ENCODE results near the gene ACAP3.

DNA sequence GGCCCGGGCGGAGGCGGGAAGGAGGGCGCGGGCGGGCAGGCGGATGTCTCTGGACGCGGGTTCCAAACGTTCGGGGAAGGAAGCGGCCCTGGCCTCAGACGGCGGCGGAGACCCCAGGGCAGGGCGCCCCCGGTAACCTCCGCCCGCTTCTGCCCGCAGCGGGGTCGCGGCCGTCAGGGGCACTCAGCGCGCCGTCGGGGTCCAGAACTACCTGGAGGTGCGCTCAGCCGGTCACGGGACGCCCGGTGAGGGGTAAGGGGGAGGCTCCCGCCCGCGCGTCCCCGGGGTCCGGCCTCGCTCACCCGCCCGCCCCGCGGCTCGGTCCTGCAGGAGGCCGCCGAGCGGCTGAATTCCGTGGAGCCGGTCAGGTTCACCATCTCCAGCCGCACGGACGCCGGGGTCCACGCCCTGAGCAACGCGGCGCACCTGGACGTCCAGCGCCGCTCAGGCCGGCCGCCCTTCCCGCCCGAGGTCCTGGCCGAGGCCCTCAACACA, 1.1 kb upstream of the ACAP3 start:
- TF ChIP-seq, protein P1, sequence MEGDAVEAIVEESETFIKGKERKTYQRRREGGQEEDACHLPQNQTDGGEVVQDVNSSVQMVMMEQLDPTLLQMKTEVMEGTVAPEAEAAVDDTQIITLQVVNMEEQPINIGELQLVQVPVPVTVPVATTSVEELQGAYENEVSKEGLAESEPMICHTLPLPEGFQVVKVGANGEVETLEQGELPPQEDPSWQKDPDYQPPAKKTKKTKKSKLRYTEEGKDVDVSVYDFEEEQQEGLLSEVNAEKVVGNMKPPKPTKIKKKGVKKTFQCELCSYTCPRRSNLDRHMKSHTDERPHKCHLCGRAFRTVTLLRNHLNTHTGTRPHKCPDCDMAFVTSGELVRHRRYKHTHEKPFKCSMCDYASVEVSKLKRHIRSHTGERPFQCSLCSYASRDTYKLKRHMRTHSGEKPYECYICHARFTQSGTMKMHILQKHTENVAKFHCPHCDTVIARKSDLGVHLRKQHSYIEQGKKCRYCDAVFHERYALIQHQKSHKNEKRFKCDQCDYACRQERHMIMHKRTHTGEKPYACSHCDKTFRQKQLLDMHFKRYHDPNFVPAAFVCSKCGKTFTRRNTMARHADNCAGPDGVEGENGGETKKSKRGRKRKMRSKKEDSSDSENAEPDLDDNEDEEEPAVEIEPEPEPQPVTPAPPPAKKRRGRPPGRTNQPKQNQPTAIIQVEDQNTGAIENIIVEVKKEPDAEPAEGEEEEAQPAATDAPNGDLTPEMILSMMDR (IDR thresholded peaks at IDR 0.05; ENCODE audit: low read depth, low read length): no peak
- TF ChIP-seq, protein P2, sequence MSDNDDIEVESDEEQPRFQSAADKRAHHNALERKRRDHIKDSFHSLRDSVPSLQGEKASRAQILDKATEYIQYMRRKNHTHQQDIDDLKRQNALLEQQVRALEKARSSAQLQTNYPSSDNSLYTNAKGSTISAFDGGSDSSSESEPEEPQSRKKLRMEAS (IDR thresholded peaks at IDR 0.05; ENCODE audit: low read depth, low read length): no peak
